Endothelial cell of umbilical vein (primary cell): Measurements from ENCODE around the gene MCM3. TPM values are rescaled to one million over a fixed set of nuclear protein-coding genes. Genes with fewer than 3 reads are reported as not detected.

ENCODE experiments used
- BruUV-seq: library from RNA; stranded (reverse); fragments of 400-500 nt; replicated peaks from 2 replicates; lab custom pipeline; 2021; lab: Mats Ljungman, UMichigan
- CTCF ChIA-PET: fragments of 300-600, 350-600 bp; sonication (Branson Sonifier 250); formaldehyde crosslinking; loops from one replicate; lab custom pipeline; 2021; ENCODE audit warnings: antibody characterized with exemption, inconsistent platforms; lab: Charles Lee
- POLR2A ChIA-PET: fragments of 300-600, 350-600 bp; sonication (Branson Sonifier 250); formaldehyde crosslinking; loops from one replicate; lab custom pipeline; 2021; ENCODE audit warnings: antibody characterized with exemption, inconsistent platforms; lab: Charles Lee
- DNase-seq: peaks from one replicate; pipeline ENCODE4 v3.0.0-alpha.2; 2011; ENCODE audit warnings: low read depth, low spot score
- FAIRE-seq: peaks from 2 replicates; lab custom pipeline; 2011; peaks lifted over from hg19 to GRCh38; lab: Jason Lieb, UNC
- H2AFZ ChIP-seq: 2 replicates; pipeline ENCODE4 v1.6.0; 2012; ENCODE audit warnings: low read depth, low read length, control low read depth, inconsistent platforms
- H3K27ac ChIP-seq: 2 replicates; pipeline ENCODE4 v1.5.1; 2011; ENCODE audit warnings: low read depth, mild to moderate bottlenecking, control low read depth, low read length, moderate library complexity; ENCODE audit not compliant: insufficient read depth
- H3K27me3 ChIP-seq, 2 experiments: 2 replicates each; pipeline versions ENCODE4 v1.6.0 to v1.6.1; 2011; ENCODE audit warnings: low read length in 2 of 2, mixed read lengths in 1 of 2; ENCODE audit not compliant: control insufficient read depth in 2 of 2, insufficient read depth in 2 of 2
- H3K36me3 ChIP-seq, 2 experiments: 2 replicates in 1 of 2; 3 replicates in 1 of 2; pipeline ENCODE4 v1.5.1; 2011; ENCODE audit warnings: low read length in 2 of 2, mild to moderate bottlenecking in 1 of 2, moderate library complexity in 1 of 2; ENCODE audit not compliant: control insufficient read depth in 2 of 2, insufficient read depth in 2 of 2; ENCODE audit errors: extremely low read depth in 1 of 2
- H3K4me1 ChIP-seq: 3 replicates; pipeline ENCODE4 v1.5.1; 2011; ENCODE audit warnings: mild to moderate bottlenecking, low read length; ENCODE audit not compliant: control insufficient read depth, insufficient read depth; ENCODE audit errors: extremely low read depth
- H3K4me2 ChIP-seq: 2 replicates; pipeline ENCODE4 v1.6.1; 2011; ENCODE audit warnings: low read length, control low read depth, mixed read lengths; ENCODE audit not compliant: insufficient read depth
- H3K4me3 ChIP-seq, 3 experiments: fragments of 200-600 bp in 1 of 3; sonication (generic), shearing (Covaris generic) in 1 of 3; replicated peaks in 1 of 3; 2 replicates each; pipeline ENCODE4 v1.5.1; 2011 to 2016; ENCODE audit warnings: control low read depth in 3 of 3, low read length in 3 of 3, mild to moderate bottlenecking in 2 of 3, inconsistent platforms in 1 of 3, low read depth in 1 of 3, moderate library complexity in 1 of 3; ENCODE audit not compliant: insufficient read depth in 1 of 3
- H3K79me2 ChIP-seq: 2 replicates; pipeline ENCODE4 v1.6.0; 2012; ENCODE audit warnings: low read length, inconsistent platforms; ENCODE audit not compliant: control insufficient read depth, insufficient read depth
- H3K9ac ChIP-seq: replicated peaks from 2 replicates; pipeline ENCODE3; 2011; ENCODE audit warnings: low read length, control low read depth; ENCODE audit not compliant: insufficient read depth; ENCODE audit errors: extremely low read depth
- H3K9me1 ChIP-seq: replicated peaks from 3 replicates; pipeline ENCODE4 v1.6.0; 2011; ENCODE audit warnings: mild to moderate bottlenecking, low read length; ENCODE audit not compliant: control insufficient read depth, insufficient read depth; ENCODE audit errors: extremely low read depth
- H3K9me3 ChIP-seq: replicated peaks from 2 replicates; pipeline ENCODE4 v1.5.1; 2012; ENCODE audit warnings: low read length, inconsistent platforms; ENCODE audit not compliant: control insufficient read depth, insufficient read depth
- H4K20me1 ChIP-seq: replicated peaks from 2 replicates; pipeline ENCODE3; 2011; ENCODE audit warnings: mild to moderate bottlenecking, low read length; ENCODE audit not compliant: control insufficient read depth, insufficient read depth; ENCODE audit errors: extremely low read depth
- CTCF ChIP-seq, 2 donors: IDR thresholded peaks; 1 replicate in 1 of 2; 2 replicates in 1 of 2; pipeline ENCODE4 v1.5.1; 2011; ENCODE audit warnings: low read length in 2 of 2, mild to moderate bottlenecking in 2 of 2, moderate library complexity in 2 of 2, control low read depth in 1 of 2, inconsistent platforms in 1 of 2, low read depth in 1 of 2; ENCODE audit not compliant: insufficient read depth in 1 of 2; ENCODE audit errors: extremely low read depth in 1 of 2
- EZH2 ChIP-seq: IDR thresholded peaks from 2 replicates; pipeline ENCODE4 v1.6.1; 2012; ENCODE audit warnings: borderline replicate concordance, low read depth, mild to moderate bottlenecking, moderate library complexity, low read length, inconsistent platforms; ENCODE audit not compliant: severe bottlenecking
- FOS ChIP-seq: IDR thresholded peaks from 2 replicates; pipeline ENCODE4 v1.6.1; 2011; ENCODE audit warnings: mild to moderate bottlenecking, low read length, moderate library complexity, borderline replicate concordance; ENCODE audit not compliant: insufficient read depth
- GATA2 ChIP-seq: IDR thresholded peaks from 2 replicates; pipeline ENCODE4 v1.7.0; 2011; ENCODE audit warnings: low read depth, mild to moderate bottlenecking, moderate library complexity, mixed read lengths, low read length; ENCODE audit not compliant: insufficient read length, insufficient read depth
- JUN ChIP-seq: IDR thresholded peaks from 2 replicates; pipeline ENCODE4 v1.6.1; 2011; ENCODE audit warnings: borderline replicate concordance, low read depth; ENCODE audit not compliant: insufficient read length, insufficient read depth
- MAX ChIP-seq: IDR thresholded peaks from 2 replicates; pipeline ENCODE4 v1.6.1; 2011; ENCODE audit not compliant: insufficient read depth, insufficient read length
- MYC ChIP-seq: IDR thresholded peaks from one replicate; pipeline ENCODE4 v1.6.1; 2011; ENCODE audit warnings: mild to moderate bottlenecking, low read depth, low read length
- POLR2A ChIP-seq: IDR thresholded peaks from 2 replicates; pipeline ENCODE4 v1.6.1; 2012; ENCODE audit warnings: low read depth, mild to moderate bottlenecking, control low read depth, low read length
- POLR2AphosphoS5 ChIP-seq: IDR thresholded peaks from 2 replicates; pipeline ENCODE4 v1.6.1; 2012; ENCODE audit warnings: low read depth, mild to moderate bottlenecking, control low read depth, low read length, moderate library complexity; ENCODE audit not compliant: insufficient read depth
- dilution Hi-C: fragments of 300-500 bp; cut with MboI; formaldehyde crosslinking; loops from one replicate; pipeline ENCODE4 v1.15.0; 2019; ENCODE audit warnings: low sequenced_read_pairs; ENCODE audit not compliant: extremely low pct_ligation_motif_present
- intact Hi-C: fragments of 100-400 bp; cut with micrococcal nuclease; formaldehyde crosslinking; loops from one replicate; pipeline ENCODE4 v1.10.0; 2022
- polyA plus RNA-seq, 4 experiments: library from polyadenylated mRNA; depleted of rRNA in 3 of 4; stranded (reverse) in 3 of 4; unstranded in 1 of 4; fragments of >200 nt; gene quantifications; 2 replicates each; pipeline versions ENCODE4 v1.2.1 to v1.2.3, GENCODE V29; 2011 to 2012; ENCODE audit warnings: missing spikeins in 1 of 4
- total RNA-seq: library from RNA; stranded (reverse); gene quantifications from 2 replicates; pipeline ENCODE4 v1.2.3, GENCODE V29; 2021

MCM3 gene
- total and polyA plus RNA-seq, 2 donors (not counting 3 experiments of a cell fraction or from before 2014, with no cell fraction given), result 57.2 to 81.6 TPM

- dilution Hi-C loops, result no loop called here
- no peaks in the 10 kb centered on the region for H4K20me1 ChIP-seq
- no peaks in the 10 kb centered on the region for H3K4me1 ChIP-seq
- CTCF ChIA-PET, result interaction anchor here (0.9 kb wide), 1 partner anchor 323 kb away, joined by 3 read pairs; no protein-coding TSS in a partner anchor
- no peak overlapping the region for H3K4me3 ChIP-seq
- H3K27ac ChIP-seq, result no peak overlapping the region
- FAIRE-seq, result no peak
- no peak overlapping the region for H2AFZ ChIP-seq
- H3K9me3 ChIP-seq, result no peaks in the 10 kb centered on the region
- intact Hi-C loops, result no loop called here
- H3K9me1 ChIP-seq, result no peaks in the 10 kb centered on the region
- H3K9ac ChIP-seq, result no peak overlapping the region
- no peak for TF ChIP-seq POLR2A
- TF ChIP-seq EZH2, result no peak
- no peak for TF ChIP-seq CTCF (IDR thresholded peaks at IDR 0.05; ENCODE audit: extremely low read depth in 1 of 2, insufficient read depth in 1 of 2, low read depth in 1 of 2, low read length in 2 of 2)
- no peak for TF ChIP-seq MAX
- no peak for TF ChIP-seq FOS
- TF ChIP-seq MYC, result no peak
- TF ChIP-seq POLR2AphosphoS5, result no peak
- TF ChIP-seq GATA2, result no peak
- TF ChIP-seq JUN, result no peak
- H3K27me3 ChIP-seq, result peaks cover 0 to 7% of the 10 kb centered on the region in 2 experiments
- no peaks in the 10 kb centered on the region for H3K36me3 ChIP-seq
- H3K4me2 ChIP-seq, result no peak overlapping the region
- no peaks in the 10 kb centered on the region for H3K79me2 ChIP-seq
- DNase-seq, result no peak
- BruUV-seq, result no TSS peak
- POLR2A ChIA-PET, result no interaction called here
Observed at GRCh38 chr6:52328303-52328662, 43.7 kb upstream of the MCM3 start.
